WERI-Rb-1 (cell line): ENCODE results near the gene KIF24.
"Not testable (repeated sequence)": the region's sequence is repeated elsewhere in the genome, so short reads cannot be mapped to it uniquely, and the experiment has no call there.

Experiments
- DNase-seq: peaks from one replicate; pipeline ENCODE4 v3.0.0-alpha.2; 2020
- H3K27ac ChIP-seq: fragments of 250-450 bp; sonication (Bioruptor Pico); 2 replicates; pipeline ENCODE4 v1.5.1; 2020; ENCODE audit warnings: mild to moderate bottlenecking, moderate library complexity
- H3K27me3 ChIP-seq: fragments of 250-450 bp; sonication (Bioruptor Pico); 2 replicates; pipeline ENCODE4 v1.5.1; 2021; ENCODE audit warnings: mild to moderate bottlenecking, low read depth, moderate library complexity; ENCODE audit not compliant: insufficient read depth, severe bottlenecking
- H3K36me3 ChIP-seq: fragments of 250-450 bp; sonication (Bioruptor Pico); 2 replicates; pipeline ENCODE4 v1.5.1; 2020; ENCODE audit warnings: mild to moderate bottlenecking, moderate library complexity
- H3K4me3 ChIP-seq: 2 replicates; pipeline ENCODE4 v1.5.1; 2011; ENCODE audit warnings: low read depth, mild to moderate bottlenecking, control low read depth, low read length
- H3K9me3 ChIP-seq: fragments of 250-450 bp; sonication (Bioruptor Pico); 2 replicates; pipeline ENCODE4 v1.5.1; 2021; ENCODE audit warnings: mild to moderate bottlenecking, moderate library complexity; ENCODE audit not compliant: severe bottlenecking
- CTCF ChIP-seq: IDR thresholded peaks from 2 replicates; pipeline ENCODE4 v1.5.1; 2011; ENCODE audit warnings: low read depth, mild to moderate bottlenecking, control low read depth, inconsistent platforms, low read length

KIF24 gene

GRCh38 chr9:34366365-34366764, 37.3 kb upstream of the KIF24 start:
- TF ChIP-seq CTCF: no peak

GRCh38 chr9:34365282-34365681, 36.2 kb upstream of the KIF24 start:
- Histone ChIP-seq H3K36me3 (no peaks in the 10 kb centered on the region; the same call in 1 of the 2 replicates), H3K4me3 (no peak overlapping the region), H3K9me3 (no peaks in the 10 kb centered on the region), H3K27me3 (no peaks in the 10 kb centered on the region), H3K27ac (no peak overlapping the region)
- TF ChIP-seq CTCF: no peak
- no peak for DNase-seq

More at GRCh38 chr9:34366365-34366764, 37.3 kb upstream of the KIF24 start:
- Histone ChIP-seq H3K27ac (no peak overlapping the region), H3K27me3 (no peaks in the 10 kb centered on the region), H3K9me3 (peaks cover under 1% of the 10 kb centered on the region), H3K36me3 (peaks cover 9% of the 10 kb centered on the region), H3K4me3 (no peak overlapping the region)
- DNase-seq: no peak

- Histone ChIP-seq H3K27me3 (no peaks in the 10 kb centered on the region), H3K9me3 (no peaks in the 10 kb centered on the region), H3K36me3 (no peaks in the 10 kb centered on the region; the same call in 1 of the 2 replicates), H3K4me3 (no peak overlapping the region), H3K27ac (no peak overlapping the region)
- DNase-seq: peak; percentile 29
- TF ChIP-seq CTCF: no peak
These were observed 34.7 kb upstream of the KIF24 start for GRCh38 chr9:34363619-34364351.

GRCh38 chr9:34362614-34363214, 33.6 kb upstream of the KIF24 start:
- H3K27me3 ChIP-seq: no peaks in the 10 kb centered on the region
- H3K36me3 ChIP-seq: no peaks in the 10 kb centered on the region; the same call in 1 of the 2 replicates
- no peak overlapping the region for H3K27ac ChIP-seq
- no peak for TF ChIP-seq CTCF
- H3K4me3 ChIP-seq: no peak overlapping the region
- H3K9me3 ChIP-seq: no peaks in the 10 kb centered on the region
- no peak for DNase-seq

GRCh38 chr9:34352957-34353356, 23.9 kb upstream of the KIF24 start:
- not testable (repeated sequence) for H3K27ac ChIP-seq, H3K9me3 ChIP-seq, DNase-seq, H3K36me3 ChIP-seq, H3K27me3 ChIP-seq, H3K4me3 ChIP-seq

GRCh38 chr9:34352122-34352652, 23.1 kb upstream of the KIF24 start:
- H3K36me3 ChIP-seq, DNase-seq, H3K4me3 ChIP-seq, H3K27me3 ChIP-seq, H3K9me3 ChIP-seq, H3K27ac ChIP-seq: not testable (repeated sequence)

- Histone ChIP-seq H3K4me3 (no peak overlapping the region), H3K27ac (no peak overlapping the region), H3K36me3 (no peaks in the 10 kb centered on the region), H3K9me3 (no peaks in the 10 kb centered on the region), H3K27me3 (no peaks in the 10 kb centered on the region)
- DNase-seq: no peak
- no peak for TF ChIP-seq CTCF
These were observed 20.3 kb upstream of the KIF24 start for GRCh38 chr9:34349324-34349723.
